ENCODE measurements around the gene SLC2A10. TPM values are rescaled to one million over a fixed set of nuclear protein-coding genes. Genes with fewer than 3 reads are reported as not detected.
A peak's percentile ranks its signal among the peaks of the same experiment; 100 is the strongest.

Gene SLC2A10
- total RNA-seq, 1 experiment from 2014 or later: 9.6 TPM

DNA sequence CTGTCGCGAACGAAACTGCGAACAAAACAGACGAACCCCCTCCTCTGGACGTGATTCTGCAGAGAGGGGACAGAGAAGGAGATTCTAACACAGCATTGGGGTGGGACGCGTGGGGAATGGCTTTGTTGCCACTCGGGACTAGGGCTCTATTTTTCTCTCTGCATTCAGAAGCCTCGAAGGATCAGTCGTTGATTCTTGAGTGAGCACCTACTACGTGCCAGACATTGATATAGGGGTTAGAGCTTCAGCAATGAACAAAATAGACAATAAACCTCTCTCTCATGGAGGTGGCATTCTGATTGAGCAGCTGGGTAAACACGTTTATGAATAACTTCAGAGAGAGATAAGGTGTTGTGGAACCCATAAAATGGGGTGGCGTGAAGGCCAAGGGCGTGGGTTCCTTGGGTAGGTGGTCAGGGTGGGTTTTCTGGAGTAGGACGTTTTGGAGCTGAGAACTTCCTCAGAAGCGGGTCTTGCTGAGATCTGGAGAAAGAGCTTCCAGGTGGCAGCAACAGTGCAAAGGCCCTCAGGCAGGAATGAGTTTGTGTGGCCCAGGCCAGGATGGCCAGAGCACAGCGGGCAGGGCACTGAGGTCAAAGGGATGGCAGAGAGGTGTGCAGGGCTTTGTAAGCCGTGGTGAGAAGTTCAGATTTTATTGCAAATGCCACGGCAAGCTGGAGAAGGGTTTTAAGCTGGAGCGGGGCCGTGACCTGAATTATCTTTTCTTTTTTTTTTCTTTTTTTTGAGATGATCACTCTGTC lies 884 bp downstream of the SLC2A10 start:
- POLR2A ChIA-PET (ENCODE audit: unreplicated experiment): no interaction called here
- TSS peak; percentile 46 for BruUV-seq (replicated peaks)

DNA sequence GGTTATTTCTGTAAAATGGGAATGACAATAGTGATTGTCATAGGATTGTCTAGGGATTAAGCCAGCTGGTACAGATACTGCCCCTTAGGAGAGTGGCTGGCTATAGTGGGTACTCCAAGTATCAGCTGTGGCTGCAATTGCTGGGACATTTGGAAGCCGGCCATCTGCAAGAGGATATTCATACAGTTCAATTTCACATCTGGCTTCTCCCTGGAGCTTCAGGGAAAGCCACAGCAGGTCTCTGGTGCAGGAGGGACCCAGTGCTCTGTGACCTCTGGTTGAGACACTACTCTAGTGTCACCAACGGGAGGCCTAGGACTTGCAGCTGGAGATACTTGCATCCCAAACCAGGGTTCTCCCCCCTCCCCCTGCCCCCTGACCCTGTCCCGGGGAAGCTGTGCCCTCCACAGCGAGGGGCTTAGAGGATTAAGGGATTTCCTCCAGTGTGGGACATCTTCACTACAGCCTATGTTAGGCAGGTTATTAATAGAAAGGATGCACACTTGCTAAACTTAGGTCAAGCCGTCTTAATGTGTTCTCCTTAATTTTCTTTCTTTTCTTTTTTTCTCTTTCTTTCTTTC lies 2.7 kb downstream of the SLC2A10 start:
- no peak for ATAC-seq
- Histone ChIP-seq H3K4me3 (ENCODE audit: low read length) (no peak overlapping the region), H3K9me2 (replicated peaks; ENCODE audit: low read length) (no peaks in the 10 kb centered on the region), H3K36me3 (ENCODE audit: low read depth, low read length) (no peaks in the 10 kb centered on the region), H3K79me2 (ENCODE audit: low read length) (peaks cover 10% of the 10 kb centered on the region), H3K9me3 (ENCODE audit: low read length) (no peaks in the 10 kb centered on the region), H3K4me1 (ENCODE audit: insufficient read depth, low read length) (peaks cover 32% of the 10 kb centered on the region), H3K27ac (ENCODE audit: low read length) (no peak overlapping the region), H2AFZ (ENCODE audit: low read length) (no peak overlapping the region), H4K20me1 (ENCODE audit: low read length) (no peaks in the 10 kb centered on the region), H3K4me2 (ENCODE audit: low read length) (no peak overlapping the region), H3K27me3 (ENCODE audit: low read length) (no peaks in the 10 kb centered on the region), H3F3A (ENCODE audit: low read length, unreplicated experiment) (no peaks in the 10 kb centered on the region), H3K9ac (ENCODE audit: low read length) (no peak overlapping the region)
- ChIA-PET CTCF (interaction anchor here (0.6 kb wide), 1 partner anchor 39 kb away, joined by 11 read pairs; no protein-coding TSS in a partner anchor), POLR2A (ENCODE audit: unreplicated experiment) (no interaction called here)
- no TSS peak for BruUV-seq (replicated peaks)
- intact Hi-C loops (cut with micrococcal nuclease): no loop called here
- no peak for TF ChIP-seq EZH2 (IDR thresholded peaks at IDR 0.05; ENCODE audit: low read length, unreplicated experiment)
- TF ChIP-seq, protein P1, sequence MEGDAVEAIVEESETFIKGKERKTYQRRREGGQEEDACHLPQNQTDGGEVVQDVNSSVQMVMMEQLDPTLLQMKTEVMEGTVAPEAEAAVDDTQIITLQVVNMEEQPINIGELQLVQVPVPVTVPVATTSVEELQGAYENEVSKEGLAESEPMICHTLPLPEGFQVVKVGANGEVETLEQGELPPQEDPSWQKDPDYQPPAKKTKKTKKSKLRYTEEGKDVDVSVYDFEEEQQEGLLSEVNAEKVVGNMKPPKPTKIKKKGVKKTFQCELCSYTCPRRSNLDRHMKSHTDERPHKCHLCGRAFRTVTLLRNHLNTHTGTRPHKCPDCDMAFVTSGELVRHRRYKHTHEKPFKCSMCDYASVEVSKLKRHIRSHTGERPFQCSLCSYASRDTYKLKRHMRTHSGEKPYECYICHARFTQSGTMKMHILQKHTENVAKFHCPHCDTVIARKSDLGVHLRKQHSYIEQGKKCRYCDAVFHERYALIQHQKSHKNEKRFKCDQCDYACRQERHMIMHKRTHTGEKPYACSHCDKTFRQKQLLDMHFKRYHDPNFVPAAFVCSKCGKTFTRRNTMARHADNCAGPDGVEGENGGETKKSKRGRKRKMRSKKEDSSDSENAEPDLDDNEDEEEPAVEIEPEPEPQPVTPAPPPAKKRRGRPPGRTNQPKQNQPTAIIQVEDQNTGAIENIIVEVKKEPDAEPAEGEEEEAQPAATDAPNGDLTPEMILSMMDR (conservative IDR thresholded peaks at IDR 0.05; ENCODE audit: low read depth, low read length): no peak
- no peak for TF ChIP-seq EZH2phosphoT487 (IDR thresholded peaks at IDR 0.05; ENCODE audit: borderline replicate concordance, low read length)
- no peak for DNase-seq

More for the DNA sequence above, 884 bp downstream of the SLC2A10 start:
- H3K4me2 ChIP-seq (ENCODE audit: low read length): peak overlapping the region; percentile 99
- no peaks in the 10 kb centered on the region for H3K36me3 ChIP-seq (ENCODE audit: low read depth, low read length)
- no peaks in the 10 kb centered on the region for H3K27me3 ChIP-seq (ENCODE audit: low read length)
- intact Hi-C loops (cut with micrococcal nuclease): no loop called here
- CTCF ChIA-PET: no interaction called here
- H3K79me2 ChIP-seq (ENCODE audit: low read length): peaks cover 10% of the 10 kb centered on the region
- peak overlapping the region; percentile 88 for H3K9ac ChIP-seq (ENCODE audit: low read length)
- H3K27ac ChIP-seq (ENCODE audit: low read length): 0 out of 2 replicates have a peak overlapping the region, but pooled peaks have one; percentile 6
- H3F3A ChIP-seq (ENCODE audit: low read length, unreplicated experiment): no peaks in the 10 kb centered on the region
- peaks cover 26% of the 10 kb centered on the region for H3K4me1 ChIP-seq (ENCODE audit: insufficient read depth, low read length)
- H4K20me1 ChIP-seq (ENCODE audit: low read length): no peaks in the 10 kb centered on the region
- no peak for ATAC-seq
- H3K4me3 ChIP-seq (ENCODE audit: low read length): peak overlapping the region; percentile 93
- TF ChIP-seq EZH2phosphoT487 (IDR thresholded peaks at IDR 0.05; ENCODE audit: borderline replicate concordance, low read length) (no peak), EZH2 (IDR thresholded peaks at IDR 0.05; ENCODE audit: low read length, unreplicated experiment) (no peak)
- TF ChIP-seq, protein P1 (conservative IDR thresholded peaks at IDR 0.05; ENCODE audit: low read depth, low read length): no peak
- peak overlapping the region; percentile 97 for H2AFZ ChIP-seq (ENCODE audit: low read length)
- H3K9me2 ChIP-seq (replicated peaks; ENCODE audit: low read length): no peaks in the 10 kb centered on the region
- no peak for DNase-seq
- H3K9me3 ChIP-seq (ENCODE audit: low read length): peaks cover 11% of the 10 kb centered on the region; the same call in 1 of the 2 replicates
